ENCODE measurements around the gene DCUN1D2.

DNA sequence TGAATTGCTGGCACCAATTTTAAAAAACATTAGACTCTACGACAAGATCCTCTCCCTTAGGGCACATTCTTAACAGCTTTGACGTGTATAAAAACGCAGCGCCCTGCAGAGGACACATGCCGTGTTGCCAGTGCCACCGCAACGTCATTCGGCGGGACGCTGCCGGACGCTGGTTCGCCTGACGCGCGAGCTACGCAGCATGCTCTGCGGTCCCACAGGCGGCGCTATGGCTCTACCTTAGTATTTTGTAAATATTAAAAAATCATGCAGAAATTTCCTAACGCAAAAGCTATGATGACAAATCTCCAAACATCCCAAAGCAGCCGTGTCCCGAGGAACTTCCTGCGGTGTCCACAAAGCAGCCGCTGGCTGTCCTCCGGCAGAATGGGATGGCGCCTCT is 33.0 kb downstream of the DCUN1D2 start:
- no peak for TF ChIP-seq SPI1 (IDR thresholded peaks at IDR 0.05; ENCODE audit: low read depth, low read length)
- no peak for TF ChIP-seq PAX5 (IDR thresholded peaks at IDR 0.05; ENCODE audit: insufficient read depth, low read length, severe bottlenecking)
